Epithelial cell of esophagus (primary cell): ENCODE data around the gene OBSL1.
A peak's percentile ranks its signal among the peaks of the same experiment; 100 is the strongest.

Experiments used
- DNase-seq: peaks from one replicate; pipeline ENCODE4 v3.0.0; 2010; ENCODE audit warnings: low read depth
- H3K4me3 ChIP-seq: 2 replicates; pipeline ENCODE4 v1.5.1; 2011; ENCODE audit warnings: mild to moderate bottlenecking, low read length, control low read depth
- TF ChIP-seq, protein P1 (sequence below): IDR thresholded peaks from 2 replicates; pipeline ENCODE4 v1.5.1; 2011; ENCODE audit warnings: low read depth, mild to moderate bottlenecking, low read length, control low read depth, inconsistent platforms; ENCODE audit not compliant: insufficient read depth; ENCODE audit errors: missing control alignments

OBSL1 gene

DNA sequence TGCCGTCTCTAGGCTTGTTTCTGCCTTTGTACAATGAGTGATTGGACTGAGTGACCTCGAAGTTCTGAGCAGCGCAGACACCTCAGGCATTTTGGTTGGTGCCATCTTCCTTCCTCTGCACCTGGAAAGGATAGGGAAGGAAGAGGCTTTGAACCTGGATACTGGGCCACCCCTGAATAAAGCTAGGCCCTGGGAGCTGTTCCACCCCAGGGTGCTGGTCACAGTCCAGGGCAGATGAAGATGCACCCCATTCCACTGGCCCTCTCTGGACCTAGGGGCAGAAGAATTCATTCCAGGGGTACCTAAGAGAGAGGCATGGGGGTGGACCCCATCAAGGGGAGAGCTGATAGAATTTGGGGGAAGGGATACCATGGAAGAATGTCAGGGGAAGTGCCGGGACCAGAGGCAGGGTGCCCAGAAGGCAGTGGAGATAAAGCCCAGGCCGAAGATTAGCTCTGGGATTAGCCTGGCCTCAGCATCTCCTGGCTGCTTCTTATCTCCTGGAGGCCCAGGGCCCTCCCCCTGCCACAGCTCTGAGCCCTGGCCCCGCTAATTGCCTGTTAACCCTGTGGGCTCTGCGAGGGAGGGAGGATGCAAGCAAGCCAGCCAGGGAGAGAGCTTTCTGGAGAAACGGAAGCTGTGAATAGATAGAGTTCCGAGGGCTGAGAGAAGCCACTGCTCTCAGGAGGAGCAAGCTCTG is 45.7 kb downstream of the OBSL1 start:
- H3K4me3 ChIP-seq: no peak overlapping the region
- TF ChIP-seq, protein P1, sequence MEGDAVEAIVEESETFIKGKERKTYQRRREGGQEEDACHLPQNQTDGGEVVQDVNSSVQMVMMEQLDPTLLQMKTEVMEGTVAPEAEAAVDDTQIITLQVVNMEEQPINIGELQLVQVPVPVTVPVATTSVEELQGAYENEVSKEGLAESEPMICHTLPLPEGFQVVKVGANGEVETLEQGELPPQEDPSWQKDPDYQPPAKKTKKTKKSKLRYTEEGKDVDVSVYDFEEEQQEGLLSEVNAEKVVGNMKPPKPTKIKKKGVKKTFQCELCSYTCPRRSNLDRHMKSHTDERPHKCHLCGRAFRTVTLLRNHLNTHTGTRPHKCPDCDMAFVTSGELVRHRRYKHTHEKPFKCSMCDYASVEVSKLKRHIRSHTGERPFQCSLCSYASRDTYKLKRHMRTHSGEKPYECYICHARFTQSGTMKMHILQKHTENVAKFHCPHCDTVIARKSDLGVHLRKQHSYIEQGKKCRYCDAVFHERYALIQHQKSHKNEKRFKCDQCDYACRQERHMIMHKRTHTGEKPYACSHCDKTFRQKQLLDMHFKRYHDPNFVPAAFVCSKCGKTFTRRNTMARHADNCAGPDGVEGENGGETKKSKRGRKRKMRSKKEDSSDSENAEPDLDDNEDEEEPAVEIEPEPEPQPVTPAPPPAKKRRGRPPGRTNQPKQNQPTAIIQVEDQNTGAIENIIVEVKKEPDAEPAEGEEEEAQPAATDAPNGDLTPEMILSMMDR: no peak
- DNase-seq: no peak

DNA sequence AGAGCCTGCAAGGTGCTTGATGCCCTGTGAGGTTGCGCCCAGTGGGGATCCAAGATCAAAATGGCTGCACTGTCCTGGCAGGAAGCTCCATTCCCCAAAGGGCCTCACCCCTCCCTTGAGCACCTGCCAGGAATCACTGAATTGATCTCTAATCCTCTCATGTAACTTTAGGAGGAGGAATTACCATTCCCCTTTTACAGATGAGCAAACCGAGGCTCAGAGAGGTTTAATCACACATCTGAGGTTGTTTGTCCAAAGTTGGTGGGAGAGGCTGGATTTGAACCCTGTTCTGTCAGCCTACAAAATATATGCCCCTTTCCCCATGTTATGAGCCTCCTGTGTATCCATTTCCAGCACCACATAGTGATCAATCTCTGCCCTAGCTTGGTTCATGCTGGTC is 46.5 kb downstream of the OBSL1 start:
- H3K4me3 ChIP-seq: no peak overlapping the region
- TF ChIP-seq, protein P1: no peak
- no peak for DNase-seq

DNA sequence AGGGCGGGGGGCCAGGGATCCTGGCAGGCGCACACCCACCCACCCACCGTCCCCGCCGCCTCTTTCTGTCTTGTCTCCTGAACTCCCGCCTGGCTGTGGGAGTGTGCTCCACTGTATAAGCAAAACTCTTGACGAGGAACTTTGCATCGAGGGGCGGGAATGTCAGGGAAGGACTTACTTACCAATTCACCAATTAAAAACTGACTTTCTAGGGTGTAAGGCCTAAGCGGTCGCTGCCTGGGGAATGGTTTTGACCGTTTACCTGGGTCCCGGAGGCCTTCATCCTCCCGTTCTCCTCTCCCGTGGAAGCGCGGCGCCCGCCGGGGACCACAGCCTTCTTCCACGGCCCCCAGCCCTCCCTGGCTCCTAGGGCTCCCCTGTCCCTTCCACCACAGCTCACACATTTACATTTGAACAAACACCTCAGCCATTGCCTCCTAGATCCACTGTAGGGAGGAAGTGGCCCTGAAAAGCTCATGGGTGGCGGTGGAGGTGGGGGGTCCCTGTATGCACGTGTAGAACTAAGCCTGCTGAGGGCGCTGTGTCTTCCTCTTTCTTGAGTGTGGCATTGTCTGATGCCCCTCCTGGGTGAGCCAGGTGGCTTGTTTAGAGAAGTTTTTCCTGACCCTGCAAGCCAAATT is 48.2 kb downstream of the OBSL1 start:
- TF ChIP-seq, protein P1: no peak
- DNase-seq: no peak
- no peak overlapping the region for H3K4me3 ChIP-seq

DNA sequence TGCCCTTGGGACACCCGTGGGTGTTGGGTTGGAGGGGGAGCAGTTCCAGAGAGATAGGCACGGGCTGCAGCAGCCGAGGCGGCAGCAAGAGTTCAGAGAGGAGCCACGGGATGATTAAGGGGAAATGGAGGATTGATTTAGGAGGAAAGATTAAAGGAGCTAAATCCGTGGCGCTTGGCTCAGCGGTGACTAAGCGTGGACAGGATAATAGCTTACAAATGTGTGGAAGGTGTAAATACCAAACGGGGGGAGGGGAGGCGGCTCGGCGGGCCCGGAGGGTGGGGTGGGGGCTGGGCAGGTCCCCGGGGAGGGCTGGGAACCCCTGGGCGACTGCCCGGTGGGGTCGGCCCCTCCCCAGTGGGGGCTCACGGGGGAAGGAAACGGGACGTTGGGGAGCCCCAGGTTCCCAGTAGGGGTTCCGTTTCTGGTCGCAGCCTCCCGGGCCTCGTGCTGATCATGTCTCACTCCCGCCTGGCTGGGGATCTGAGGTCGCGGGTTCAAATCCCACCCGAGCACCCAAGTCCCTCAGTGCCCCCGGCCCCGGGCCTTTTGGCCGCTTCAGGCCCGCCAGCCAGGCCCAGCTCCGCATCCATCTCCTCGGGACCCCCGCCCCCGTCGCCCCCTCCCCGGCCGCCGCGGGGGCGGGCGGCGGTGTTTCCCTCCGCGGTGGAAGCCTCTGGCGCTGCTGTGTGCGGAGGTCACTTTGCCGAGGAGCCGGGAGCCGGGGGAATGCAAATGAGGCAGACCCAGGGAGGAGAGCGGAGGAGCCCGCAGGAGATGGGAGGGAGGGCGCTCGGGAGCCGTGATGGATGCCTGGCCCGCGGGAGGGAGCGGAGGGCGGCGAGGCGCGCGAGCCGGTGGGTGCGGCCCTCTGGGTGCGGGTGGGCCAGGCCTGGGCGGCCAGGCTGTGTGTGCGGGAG is 49.0 kb downstream of the OBSL1 start:
- TF ChIP-seq, protein P1: no peak
- H3K4me3 ChIP-seq: no peak overlapping the region
- peak; percentile 81 for DNase-seq

DNA sequence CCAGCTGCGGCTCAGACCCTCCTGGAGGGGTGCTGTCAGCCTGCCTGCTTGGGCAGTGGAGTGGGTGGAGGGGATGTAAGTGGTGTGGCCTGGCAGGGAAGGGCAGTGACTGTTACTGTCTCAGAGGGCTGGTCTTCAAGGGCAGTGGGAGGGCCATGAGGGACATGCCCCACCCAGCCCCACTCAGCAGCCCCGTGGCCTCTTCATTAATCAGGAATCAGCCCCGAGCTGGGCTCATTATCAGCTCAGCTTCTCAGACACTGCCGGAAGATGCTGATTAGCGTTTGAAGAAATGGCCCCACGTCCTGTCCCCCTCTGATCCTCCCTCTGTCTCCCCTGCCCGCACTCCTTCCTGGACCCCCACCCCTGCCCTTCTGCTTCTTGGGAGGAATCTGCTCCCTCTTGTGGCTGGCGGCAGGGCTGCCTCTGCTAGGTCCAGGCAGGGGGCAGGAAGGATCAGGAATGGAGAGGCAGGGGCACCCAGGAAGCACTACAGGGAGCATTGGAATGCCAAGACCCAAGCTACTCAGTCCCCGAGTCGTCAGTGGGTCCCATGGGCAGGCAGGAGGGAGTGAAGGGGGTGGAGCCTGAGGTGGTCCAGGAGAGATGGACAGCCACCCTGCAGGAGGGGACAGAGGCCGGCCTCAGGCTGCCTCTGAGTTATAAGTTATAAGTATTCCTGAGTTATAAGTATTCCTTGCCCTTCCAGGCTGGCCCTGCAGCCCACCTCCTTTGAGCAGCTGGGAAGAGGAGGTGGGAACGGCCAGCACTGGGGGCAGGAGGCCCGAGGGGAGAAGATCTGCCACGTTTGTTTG is 50.1 kb downstream of the OBSL1 start:
- TF ChIP-seq, protein P1: peak; percentile 58
- DNase-seq: peak; percentile 30
- no peak overlapping the region for H3K4me3 ChIP-seq

DNA sequence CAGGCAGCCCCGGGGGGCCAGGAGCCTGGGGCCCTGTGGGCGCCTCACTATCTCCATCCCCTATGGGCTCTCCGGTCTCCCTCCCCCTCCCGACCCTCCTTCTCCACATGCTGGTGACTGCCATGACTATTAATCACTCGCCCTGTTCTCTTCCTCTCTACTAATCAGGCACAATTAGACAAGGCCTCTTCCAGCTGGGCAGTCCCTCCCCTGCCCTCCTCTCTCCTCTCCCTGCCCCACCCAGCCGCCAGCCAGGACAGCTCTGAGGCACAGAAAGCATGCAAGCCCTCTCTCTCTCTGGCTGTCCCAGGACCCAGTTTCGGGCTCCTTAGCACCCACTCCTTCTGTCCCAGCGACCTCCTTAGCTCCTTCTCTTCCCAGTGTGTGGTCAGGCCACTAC is 51.3 kb downstream of the OBSL1 start:
- TF ChIP-seq, protein P1: no peak
- H3K4me3 ChIP-seq: no peak overlapping the region
- DNase-seq: no peak
